IMR-90 (cell line): ENCODE measurements around the gene TGM2. TPM values are rescaled to one million over a fixed set of nuclear protein-coding genes. Genes with fewer than 3 reads are reported as not detected.

Experiments used
- ATAC-seq: fragments of 200-7000 bp; cut with Tn5 transposase; 2 replicates; pipeline ENCODE4 v1.9.1; 2020; ENCODE audit warnings: low read depth, mild to moderate bottlenecking, moderate library complexity
- BruUV-seq: library from RNA; stranded (reverse); fragments of 400-500 nt; replicated peaks from 2 replicates; lab custom pipeline; 2021; lab: Mats Ljungman, UMichigan
- CTCF ChIA-PET: fragments of 300-600 bp; formaldehyde crosslinking; extraction: SDS; loops from one replicate; lab custom pipeline; 2021; ENCODE audit warnings: antibody characterized with exemption; lab: Yijun Ruan, JAX
- POLR2A ChIA-PET: fragments of 300-600 bp; sonication (Branson Sonifier 250); formaldehyde crosslinking; loops from one replicate; lab custom pipeline; 2022; ENCODE audit warnings: antibody characterized with exemption; ENCODE audit not compliant: unreplicated experiment; lab: Charles Lee
- DNase-seq: peaks from one replicate; pipeline ENCODE4 v3.0.0; 2013
- H2AFZ ChIP-seq: replicated peaks from 2 replicates; pipeline ENCODE3; 2013; ENCODE audit warnings: low read length, mild to moderate bottlenecking; ENCODE audit not compliant: poor library complexity
- H2AK5ac ChIP-seq: 2 replicates; pipeline ENCODE4 v1.6.1; 2013; ENCODE audit warnings: low read depth, low read length, inconsistent platforms
- H2AK9ac ChIP-seq: replicated peaks from 2 replicates; pipeline ENCODE3; 2013; ENCODE audit warnings: mild to moderate bottlenecking, low read depth, low read length, moderate library complexity; ENCODE audit not compliant: poor library complexity
- H2BK120ac ChIP-seq: 2 replicates; pipeline ENCODE4 v1.6.1; 2013; ENCODE audit warnings: low read depth, low read length, inconsistent platforms
- H2BK15ac ChIP-seq: 3 replicates; pipeline ENCODE4 v1.6.1; 2013; ENCODE audit warnings: low read depth, low read length, inconsistent platforms
- H2BK20ac ChIP-seq: 2 replicates; pipeline ENCODE4 v1.6.1; 2013; ENCODE audit warnings: low read depth, mild to moderate bottlenecking, inconsistent platforms, low read length, moderate library complexity
- H2BK5ac ChIP-seq: 2 replicates; pipeline ENCODE4 v1.6.1; 2013; ENCODE audit warnings: mild to moderate bottlenecking, low read depth, low read length, inconsistent platforms; ENCODE audit not compliant: poor library complexity, severe bottlenecking
- H3K14ac ChIP-seq: replicated peaks from 2 replicates; pipeline ENCODE4 v1.6.1; 2013; ENCODE audit warnings: low read depth, low read length, inconsistent platforms
- H3K18ac ChIP-seq: 2 replicates; pipeline ENCODE4 v1.6.1; 2013; ENCODE audit warnings: low read depth, low read length, control low read depth
- H3K23ac ChIP-seq: 2 replicates; pipeline ENCODE4 v1.6.1; 2013; ENCODE audit warnings: low read depth, low read length, inconsistent platforms
- H3K27ac ChIP-seq: 2 replicates; pipeline ENCODE4 v1.5.1; 2013; ENCODE audit warnings: mild to moderate bottlenecking, control low read depth, low read length; ENCODE audit not compliant: insufficient read depth
- H3K27me3 ChIP-seq: 2 replicates; pipeline ENCODE4 v1.6.1; 2013; ENCODE audit warnings: low read length; ENCODE audit not compliant: control insufficient read depth, insufficient read depth
- H3K36me3 ChIP-seq: 2 replicates; pipeline ENCODE4 v1.6.1; 2013; ENCODE audit warnings: low read length, mixed read lengths; ENCODE audit not compliant: control insufficient read depth, insufficient read depth
- H3K4ac ChIP-seq: 2 replicates; pipeline ENCODE4 v1.6.1; 2013; ENCODE audit warnings: low read depth, low read length, inconsistent platforms
- H3K4me1 ChIP-seq: 2 replicates; pipeline ENCODE4 v1.6.1; 2013; ENCODE audit warnings: low read length, mixed read lengths; ENCODE audit not compliant: control insufficient read depth, insufficient read depth
- H3K4me2 ChIP-seq: 2 replicates; pipeline ENCODE4 v1.6.1; 2013; ENCODE audit warnings: low read depth, mild to moderate bottlenecking, control low read depth, low read length, moderate library complexity
- H3K4me3 ChIP-seq: 2 replicates; pipeline ENCODE4 v1.5.1; 2013; ENCODE audit warnings: low read depth, mild to moderate bottlenecking, control low read depth, low read length, moderate library complexity; ENCODE audit not compliant: insufficient read depth
- H3K56ac ChIP-seq: 2 replicates; pipeline ENCODE4 v1.6.1; 2013; ENCODE audit warnings: low read length, inconsistent platforms; ENCODE audit not compliant: insufficient read depth; ENCODE audit errors: extremely low read depth
- H3K79me1 ChIP-seq, 2 experiments: 2 replicates each; pipeline ENCODE4 v1.6.1; 2013; ENCODE audit warnings: low read length in 2 of 2, inconsistent platforms in 1 of 2, low read depth in 1 of 2
- H3K9ac ChIP-seq: 2 replicates; pipeline ENCODE4 v1.6.1; 2013; ENCODE audit warnings: low read depth, low read length, control low read depth
- H3K9me1 ChIP-seq: 2 replicates; pipeline ENCODE4 v1.6.1; 2013; ENCODE audit warnings: low read length, inconsistent platforms; ENCODE audit not compliant: insufficient read depth
- H3K9me3 ChIP-seq: 2 replicates; pipeline ENCODE4 v1.6.1; 2013; ENCODE audit warnings: low read length; ENCODE audit not compliant: control insufficient read depth, insufficient read depth
- H4K20me1 ChIP-seq: 2 replicates; pipeline ENCODE4 v1.6.1; 2013; ENCODE audit warnings: low read length, inconsistent platforms; ENCODE audit not compliant: insufficient read depth
- H4K5ac ChIP-seq: 2 replicates; pipeline ENCODE4 v1.6.1; 2013; ENCODE audit warnings: mild to moderate bottlenecking, low read depth, low read length, control low read depth
- H4K8ac ChIP-seq, 2 experiments: 2 replicates each; pipeline ENCODE4 v1.6.1; 2013; ENCODE audit warnings: low read depth in 2 of 2, low read length in 2 of 2, control low read depth in 1 of 2, inconsistent platforms in 1 of 2
- H4K91ac ChIP-seq: 2 replicates; pipeline ENCODE4 v1.6.1; 2013; ENCODE audit warnings: low read depth, low read length, inconsistent platforms; ENCODE audit not compliant: insufficient read depth
- BHLHE40 ChIP-seq: fragments of 150-350 bp; IDR thresholded peaks from 2 replicates; pipeline ENCODE4 v1.6.1; 2016; ENCODE audit warnings: mild to moderate bottlenecking, low read depth, low read length
- CEBPB ChIP-seq: IDR thresholded peaks from 2 replicates; pipeline ENCODE4 v1.6.1; 2012; ENCODE audit warnings: low read depth, low read length, improper control_type of control experiment
- FOS ChIP-seq: fragments of 150-350 bp; IDR thresholded peaks from 2 replicates; pipeline ENCODE4 v1.6.1; 2016; ENCODE audit warnings: low read depth, low read length
- POLR2A ChIP-seq: IDR thresholded peaks from 2 replicates; pipeline ENCODE4 v1.6.1; 2012; ENCODE audit warnings: mild to moderate bottlenecking, low read depth, low read length
- RCOR1 ChIP-seq: IDR thresholded peaks from 2 replicates; pipeline ENCODE4 v1.6.1; 2012; ENCODE audit warnings: mild to moderate bottlenecking, low read length, improper control_type of control experiment; ENCODE audit not compliant: insufficient replicate concordance
- RFX5 ChIP-seq: IDR thresholded peaks from 2 replicates; pipeline ENCODE4 v1.8.0; 2012; ENCODE audit warnings: low read depth, mild to moderate bottlenecking, low read length, moderate library complexity
- SMC3 ChIP-seq: fragments of 150-350 bp; IDR thresholded peaks from 2 replicates; pipeline ENCODE4 v1.6.1; 2016; ENCODE audit warnings: low read depth, mild to moderate bottlenecking, antibody characterized with exemption, low read length, moderate library complexity
- WGBS, 2 experiments: methylation state at CpG; one replicate each; pipeline versions ENCODE4 v1.1.5 to v1.1.7; 2013; ENCODE audit warnings: missing lambda C conversion rate in 2 of 2; ENCODE audit not compliant: insufficient read length in 1 of 2; ENCODE audit errors: extremely low coverage in 2 of 2; 5-methylcytosine and 5-hydroxymethylcytosine counted together
- dilution Hi-C: fragments of 300-500 bp; cut with HindIII; formaldehyde crosslinking; loops from one replicate; pipeline ENCODE4 v1.14.3; 2018; ENCODE audit warnings: low sequenced_read_pairs; ENCODE audit not compliant: unreplicated experiment
- in situ Hi-C: fragments of 300-500 bp; cut with MboI; formaldehyde crosslinking; loops from 3 replicates; pipeline ENCODE4 v1.14.3; 2019; ENCODE audit warnings: low sequenced_read_pairs, inconsistent platforms, mixed read lengths
- intact Hi-C: fragments of 100-400 bp; cut with micrococcal nuclease; formaldehyde crosslinking; loops from 2 replicates; pipeline ENCODE4 v1.10.0; 2022
- polyA plus RNA-seq, 3 experiments: library from polyadenylated mRNA; depleted of rRNA; stranded (reverse); fragments of >200 nt; gene quantifications; 2 replicates each; pipeline ENCODE4 v1.2.3, GENCODE V29; 2012; ENCODE audit warnings: low replicate concordance in 1 of 3
- total RNA-seq: library from RNA; depleted of rRNA; stranded (reverse); fragments of >200 nt; gene quantifications from 2 replicates; pipeline ENCODE4 v1.2.3, GENCODE V29; 2012

The TGM2 gene
- total and polyA plus RNA-seq, 2 of the 4 experiments (the other 2 are of a cell fraction), result 239 to 268 TPM

GRCh38 chr20:38191654-38192053 is 26.6 kb upstream of the TGM2 start (continued):
- TF ChIP-seq CEBPB (peak; percentile 54), RFX5 (no peak), FOS (no peak)

GRCh38 chr20:38190936-38191371 is 25.9 kb upstream of the TGM2 start:
- ChIA-PET POLR2A (no interaction called here), CTCF (no interaction called here)
- no peak overlapping the region for H4K5ac ChIP-seq
- H3K9ac ChIP-seq, result no peak overlapping the region
- 14% methylated on average over 2 of the region's 3 CpGs; no CpG with 5 or more reads in 1 of the 2 experiments for WGBS, 2 experiments
- H3K14ac ChIP-seq, result peak overlapping the region; percentile 66
- ATAC-seq (peak; percentile 67), DNase-seq (no peak)
- peak overlapping the region; percentile 58 for H2AK9ac ChIP-seq
- peaks cover 7% of the 10 kb centered on the region; the same call in 1 of the 2 replicates for H3K9me1 ChIP-seq
- H3K27me3 ChIP-seq, result no peaks in the 10 kb centered on the region
- no peak overlapping the region for H3K4me2 ChIP-seq
- H3K27ac ChIP-seq, result no peak overlapping the region
- H2BK5ac ChIP-seq, result no peak overlapping the region
- peaks cover 15% of the 10 kb centered on the region for H3K4me1 ChIP-seq
- in situ Hi-C loops, result no loop called here
- no TSS peak for BruUV-seq
- H3K36me3 ChIP-seq, result no peaks in the 10 kb centered on the region
- H4K8ac ChIP-seq, result peak overlapping the region in 1 of 2 experiments; percentile 54; a peak in 1 of 4 replicates
- H3K23ac ChIP-seq, result peak overlapping the region; percentile 19; the same call in 1 of the 2 replicates
- no peaks in the 10 kb centered on the region for H3K9me3 ChIP-seq
- H3K4me3 ChIP-seq, result no peak overlapping the region
- H3K18ac ChIP-seq, result no peak overlapping the region
- TF ChIP-seq BHLHE40 (no peak), SMC3 (no peak), RCOR1 (no peak), FOS (no peak), POLR2A (no peak)
- no peak overlapping the region for H2AFZ ChIP-seq
- dilution Hi-C loops, result no loop called here
- no peak overlapping the region for H4K91ac ChIP-seq
- intact Hi-C loops, result no loop called here
- peak overlapping the region; percentile 78; the same call in 1 of the 2 replicates for H2BK20ac ChIP-seq
- peak overlapping the region; percentile 60 for H2AK5ac ChIP-seq
- peak overlapping the region; percentile 68 for H3K4ac ChIP-seq
- peak overlapping the region; percentile 75; the same call in 2 of the 3 replicates for H2BK15ac ChIP-seq
- peak overlapping the region; percentile 38; the same call in 1 of the 2 replicates for H2BK120ac ChIP-seq
- no peaks in the 10 kb centered on the region for H3K79me1 ChIP-seq
- no peaks in the 10 kb centered on the region for H4K20me1 ChIP-seq
- no peak overlapping the region for H3K56ac ChIP-seq
